OCI-LY1 (cell line): ENCODE data around the gene NEDD4L.

Source experiments
- EZH2 ChIP-seq: fragments of 200-600 bp; sonication (generic), shearing (Covaris generic); IDR thresholded peaks from 2 replicates; pipeline ENCODE4 v1.8.0; 2017; ENCODE audit warnings: borderline replicate concordance, mixed run types, mild to moderate bottlenecking, antibody characterized with exemption, low read length, moderate library complexity, mixed read lengths
- TF ChIP-seq, protein P1 (sequence below): fragments of 200-600 bp; sonication (generic), shearing (Covaris generic); IDR thresholded peaks from 2 replicates; pipeline ENCODE4 v1.5.1; 2017; ENCODE audit warnings: mild to moderate bottlenecking, antibody characterized with exemption, low read length, moderate library complexity, mixed read lengths

DNA sequence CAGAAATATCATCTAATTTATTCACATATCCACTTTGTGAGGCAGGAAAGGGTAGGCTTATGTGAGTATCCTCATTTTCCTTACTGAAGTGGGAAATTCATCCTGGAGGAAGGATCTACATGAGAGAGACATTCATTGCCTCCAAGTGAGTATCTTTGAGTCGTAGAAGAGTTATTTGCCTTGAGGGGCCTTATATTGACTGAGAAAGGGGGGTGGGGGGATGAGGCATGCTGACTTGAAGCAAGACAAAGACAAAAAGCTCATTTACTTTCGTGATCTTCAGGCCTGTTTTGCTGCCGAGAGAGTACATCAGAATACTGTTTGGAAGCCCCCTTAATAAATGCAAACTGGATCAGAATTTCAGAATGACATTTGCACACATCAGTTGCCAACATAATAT, 17.6 kb upstream of the NEDD4L start:
- TF ChIP-seq, protein P1, sequence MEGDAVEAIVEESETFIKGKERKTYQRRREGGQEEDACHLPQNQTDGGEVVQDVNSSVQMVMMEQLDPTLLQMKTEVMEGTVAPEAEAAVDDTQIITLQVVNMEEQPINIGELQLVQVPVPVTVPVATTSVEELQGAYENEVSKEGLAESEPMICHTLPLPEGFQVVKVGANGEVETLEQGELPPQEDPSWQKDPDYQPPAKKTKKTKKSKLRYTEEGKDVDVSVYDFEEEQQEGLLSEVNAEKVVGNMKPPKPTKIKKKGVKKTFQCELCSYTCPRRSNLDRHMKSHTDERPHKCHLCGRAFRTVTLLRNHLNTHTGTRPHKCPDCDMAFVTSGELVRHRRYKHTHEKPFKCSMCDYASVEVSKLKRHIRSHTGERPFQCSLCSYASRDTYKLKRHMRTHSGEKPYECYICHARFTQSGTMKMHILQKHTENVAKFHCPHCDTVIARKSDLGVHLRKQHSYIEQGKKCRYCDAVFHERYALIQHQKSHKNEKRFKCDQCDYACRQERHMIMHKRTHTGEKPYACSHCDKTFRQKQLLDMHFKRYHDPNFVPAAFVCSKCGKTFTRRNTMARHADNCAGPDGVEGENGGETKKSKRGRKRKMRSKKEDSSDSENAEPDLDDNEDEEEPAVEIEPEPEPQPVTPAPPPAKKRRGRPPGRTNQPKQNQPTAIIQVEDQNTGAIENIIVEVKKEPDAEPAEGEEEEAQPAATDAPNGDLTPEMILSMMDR, result no peak
- no peak for TF ChIP-seq EZH2
